Liver (tissue), 3 donors: ENCODE data around the gene VWA5B2.

Experiments used
- CTCF ChIP-seq: fragments of 150-350 bp; IDR thresholded peaks from 2 replicates; pipeline ENCODE4 v1.5.1; 2017; ENCODE audit warnings: improper control_type of control experiment, low read depth, low read length; ENCODE audit not compliant: missing input control
- FOXA1 ChIP-seq: IDR thresholded peaks from 2 replicates; pipeline ENCODE4 v1.6.1; 2016; ENCODE audit warnings: antibody characterized with exemption
- GABPA ChIP-seq, 2 donors: IDR thresholded peaks in 1 of 2; conservative IDR thresholded peaks in 1 of 2; 2 replicates each; pipeline ENCODE4 v1.6.1; 2016; ENCODE audit warnings: antibody characterized with exemption in 2 of 2, mild to moderate bottlenecking in 1 of 2, moderate library complexity in 1 of 2
- HNF4A ChIP-seq, 2 donors: conservative IDR thresholded peaks; 2 replicates each; pipeline ENCODE4 v1.6.1; 2016; ENCODE audit warnings: antibody characterized with exemption in 2 of 2, mild to moderate bottlenecking in 2 of 2
- HNF4G ChIP-seq: IDR thresholded peaks from 2 replicates; pipeline ENCODE4 v1.6.1; 2016; ENCODE audit warnings: antibody characterized with exemption
- JUND ChIP-seq, 2 donors: IDR thresholded peaks; 2 replicates each; pipeline ENCODE4 v1.6.1; 2016; ENCODE audit warnings: antibody characterized with exemption in 2 of 2
- MAX ChIP-seq: IDR thresholded peaks from 2 replicates; pipeline ENCODE4 v1.6.1; 2016; ENCODE audit warnings: antibody characterized with exemption
- RAD21 ChIP-seq, 2 donors: IDR thresholded peaks; 2 replicates each; pipeline ENCODE4 v1.6.1; 2016; ENCODE audit warnings: antibody characterized with exemption in 2 of 2, mild to moderate bottlenecking in 2 of 2
- REST ChIP-seq: IDR thresholded peaks from 2 replicates; pipeline ENCODE4 v1.6.1; 2016; ENCODE audit warnings: antibody characterized with exemption, mild to moderate bottlenecking
- YY1 ChIP-seq: IDR thresholded peaks from 2 replicates; pipeline ENCODE4 v1.6.1; 2016; ENCODE audit warnings: antibody characterized with exemption, mild to moderate bottlenecking
- donor health status: healthy.
- donor health status: healthy.

GRCh38 chr3:184234224-184234623, 4.8 kb downstream of the VWA5B2 start:
- TF ChIP-seq CTCF (no peak), FOXA1 (no peak), RAD21 (IDR thresholded peaks at IDR 0.05) (no peak), HNF4A (conservative IDR thresholded peaks at IDR 0.05) (no peak), GABPA (IDR thresholded peaks at IDR 0.05 in 1 of 2, conservative IDR thresholded peaks at IDR 0.05 in 1 of 2) (no peak), YY1 (no peak), REST (no peak), HNF4G (no peak), JUND (IDR thresholded peaks at IDR 0.05) (no peak), MAX (no peak)
